HepG2 (cell line): ENCODE data around the gene ACD. TPM values are rescaled to one million over a fixed set of nuclear protein-coding genes. Genes with fewer than 3 reads are reported as not detected.

Source experiments
- HNF1B ChIP-seq: sonication (generic); formaldehyde crosslinking; IDR thresholded peaks from 2 replicates; pipeline ENCODE4 v1.5.1; 2020; ENCODE audit warnings: mild to moderate bottlenecking, moderate library complexity, missing genetic modification reagents
- NCOA2 ChIP-seq: sonication (generic); formaldehyde crosslinking; IDR thresholded peaks from 2 replicates; pipeline ENCODE4 v1.8.0; 2022; ENCODE audit warnings: inconsistent platforms
- REST ChIP-seq, 2 experiments: IDR thresholded peaks; 2 replicates each; pipeline ENCODE4 v1.6.1; 2011 to 2012; ENCODE audit warnings: low read length in 2 of 2, borderline replicate concordance in 1 of 2, low read depth in 1 of 2, mild to moderate bottlenecking in 1 of 2, moderate library complexity in 1 of 2
- RFX5 ChIP-seq: IDR thresholded peaks from 2 replicates; pipeline ENCODE4 v1.6.1; 2011; ENCODE audit warnings: low read depth, low read length, improper control_type of control experiment
- SIX4 ChIP-seq: sonication (generic); formaldehyde crosslinking; IDR thresholded peaks from 2 replicates; pipeline ENCODE4 v1.4.0; 2020; ENCODE audit warnings: missing genetic modification reagents
- TCF12 ChIP-seq, 2 experiments: fragments of 450-650 bp in 1 of 2; sonication (generic) in 1 of 2; formaldehyde crosslinking in 1 of 2; IDR thresholded peaks; 2 replicates each; pipeline versions ENCODE4 v1.6.1 to v1.8.0; 2017 to 2022; ENCODE audit warnings: antibody characterized with exemption in 1 of 2, mild to moderate bottlenecking in 1 of 2, missing genetic modification reagents in 1 of 2, moderate library complexity in 1 of 2
- TIGD3 ChIP-seq: sonication (generic); formaldehyde crosslinking; IDR thresholded peaks from 2 replicates; pipeline ENCODE4 v1.5.1; 2020; ENCODE audit warnings: mild to moderate bottlenecking, missing genetic modification reagents, borderline replicate concordance
- TRIM24 ChIP-seq: sonication (generic); formaldehyde crosslinking; IDR thresholded peaks from 2 replicates; pipeline ENCODE4 v1.8.0; 2022; ENCODE audit warnings: mild to moderate bottlenecking, missing genetic modification reagents
- ZBTB20 ChIP-seq: sonication (generic); formaldehyde crosslinking; IDR thresholded peaks from 2 replicates; pipeline ENCODE4 v1.8.1; 2023; ENCODE audit warnings: missing genetic modification reagents, low read depth, mild to moderate bottlenecking, borderline replicate concordance
- ZBTB46 ChIP-seq: sonication (generic); formaldehyde crosslinking; IDR thresholded peaks from 2 replicates; pipeline ENCODE4 v1.4.0; 2020; ENCODE audit warnings: mild to moderate bottlenecking, missing genetic modification reagents, borderline replicate concordance
- ZBTB7B ChIP-seq: sonication (generic); formaldehyde crosslinking; IDR thresholded peaks from 2 replicates; pipeline ENCODE4 v1.4.0; 2020; ENCODE audit warnings: missing genetic modification reagents
- ZC3H13 ChIP-seq: sonication (generic); formaldehyde crosslinking; IDR thresholded peaks from 2 replicates; pipeline ENCODE4 v1.8.1; 2023; ENCODE audit warnings: mild to moderate bottlenecking, missing genetic modification reagents, moderate library complexity
- ZKSCAN1 ChIP-seq: fragments of 150-350 bp; IDR thresholded peaks from 2 replicates; pipeline ENCODE4 v1.6.1; 2014; ENCODE audit warnings: low read length
- ZNF180 ChIP-seq: sonication (generic); formaldehyde crosslinking; IDR thresholded peaks from 2 replicates; pipeline ENCODE4 v1.4.0; 2020; ENCODE audit warnings: low read depth, missing genetic modification reagents, borderline replicate concordance
- ZNF207 ChIP-seq: fragments of 450-650 bp; IDR thresholded peaks from 2 replicates; pipeline ENCODE4 v1.6.1; 2016; ENCODE audit warnings: antibody characterized with exemption, borderline replicate concordance
- ZNF34 ChIP-seq: sonication (generic); formaldehyde crosslinking; IDR thresholded peaks from 2 replicates; pipeline ENCODE4 v1.4.0; 2020; ENCODE audit warnings: mild to moderate bottlenecking, missing genetic modification reagents, borderline replicate concordance
- ZNF382 ChIP-seq: sonication (generic); formaldehyde crosslinking; IDR thresholded peaks from 2 replicates; pipeline ENCODE4 v1.5.0; 2020; ENCODE audit warnings: missing genetic modification reagents, mild to moderate bottlenecking, borderline replicate concordance
- ZNF773 ChIP-seq: sonication (generic); formaldehyde crosslinking; IDR thresholded peaks from 2 replicates; pipeline ENCODE4 v1.4.0; 2020; ENCODE audit warnings: missing genetic modification reagents, borderline replicate concordance
- polyA plus RNA-seq, 8 experiments: library from polyadenylated mRNA; depleted of rRNA in 3 of 8; stranded (reverse) in 7 of 8; unstranded in 1 of 8; fragments of >200 nt; fragmentation: Illumina TruSeq in 4 of 8; extraction: Trizol in 4 of 8; gene quantifications; 2 replicates each; pipeline versions ENCODE4 v1.2.1 to v1.2.3, GENCODE V29; 2011 to 2016; ENCODE audit warnings: low read depth in 4 of 8, missing spikeins in 1 of 8, mixed read lengths in 1 of 8; ENCODE audit not compliant: insufficient read depth in 1 of 8
- total RNA-seq, 5 experiments: library from RNA; depleted of rRNA; stranded (reverse); fragments of >200 nt; fragmentation: Illumina TruSeq; extraction: Trizol; gene quantifications; 2 replicates each; pipeline ENCODE4 v1.2.3, GENCODE V29; 2016; ENCODE audit warnings: low read depth in 1 of 5

Gene ACD
- total and polyA plus RNA-seq, 2 of the 13 experiments (the other 11 are each of a cell fraction or from before 2014, with no cell fraction given) = 32.6 to 38.3 TPM

- 0 out of 2 replicates have a peak, but pooled peaks have one; percentile 72 for TF ChIP-seq TIGD3 (CRISPR knock-in tag)
- no peak for TF ChIP-seq TRIM24 (CRISPR knock-in tag)
- no peak for TF ChIP-seq ZNF180 (CRISPR knock-in tag)
- 0 out of 2 replicates have a peak, but pooled peaks have one; percentile 81 for TF ChIP-seq ZBTB20 (CRISPR knock-in tag)
- no peak for TF ChIP-seq RFX5
- no peak for TF ChIP-seq ZKSCAN1
- TF ChIP-seq ZBTB7B (CRISPR knock-in tag) = peak; percentile 67; the same call in 1 of the 2 replicates
- TF ChIP-seq ZNF382 (CRISPR knock-in tag) = no peak
- TF ChIP-seq ZNF207 = no peak
- TF ChIP-seq ZBTB46 (CRISPR knock-in tag) = peak; percentile 95; the same call in 1 of the 2 replicates
- no peak for TF ChIP-seq TCF12 (IDR thresholded peaks at IDR 0.05)
- peak; percentile 55; the same call in 1 of the 2 replicates for TF ChIP-seq TCF12 (CRISPR knock-in tag; IDR thresholded peaks at IDR 0.05)
- TF ChIP-seq HNF1B (CRISPR knock-in tag) = peak; percentile 90
- TF ChIP-seq NCOA2 (CRISPR knock-in tag) = peak; percentile 54
- no peak; the same call in 1 of the 2 replicates for TF ChIP-seq ZC3H13
- peak; percentile 32; the same call in 1 of the 2 replicates for TF ChIP-seq SIX4 (CRISPR knock-in tag)
- peak; percentile 85; the same call in 1 of the 2 replicates for TF ChIP-seq ZNF34 (CRISPR knock-in tag)
- TF ChIP-seq ZNF773 = peak; percentile 49; the same call in 1 of the 2 replicates
- peak in 1 of 2 experiments; percentile 1; a peak in 1 of 4 replicates for TF ChIP-seq REST (IDR thresholded peaks at IDR 0.05; ENCODE audit: borderline replicate concordance in 1 of 2, low read depth in 1 of 2, low read length in 2 of 2)
These were observed at the start of gene ACD (continued) for GRCh38 chr16:67659675-67660563.
